Measurements from ENCODE around the gene IP6K2.
"Not testable (repeated sequence)": the region's sequence is repeated elsewhere in the genome, so short reads cannot be mapped to it uniquely, and the experiment has no call there.

GRCh38 chr3:48734541-48734940 is 17.5 kb upstream of the IP6K2 start:
- TF ChIP-seq, protein P1, sequence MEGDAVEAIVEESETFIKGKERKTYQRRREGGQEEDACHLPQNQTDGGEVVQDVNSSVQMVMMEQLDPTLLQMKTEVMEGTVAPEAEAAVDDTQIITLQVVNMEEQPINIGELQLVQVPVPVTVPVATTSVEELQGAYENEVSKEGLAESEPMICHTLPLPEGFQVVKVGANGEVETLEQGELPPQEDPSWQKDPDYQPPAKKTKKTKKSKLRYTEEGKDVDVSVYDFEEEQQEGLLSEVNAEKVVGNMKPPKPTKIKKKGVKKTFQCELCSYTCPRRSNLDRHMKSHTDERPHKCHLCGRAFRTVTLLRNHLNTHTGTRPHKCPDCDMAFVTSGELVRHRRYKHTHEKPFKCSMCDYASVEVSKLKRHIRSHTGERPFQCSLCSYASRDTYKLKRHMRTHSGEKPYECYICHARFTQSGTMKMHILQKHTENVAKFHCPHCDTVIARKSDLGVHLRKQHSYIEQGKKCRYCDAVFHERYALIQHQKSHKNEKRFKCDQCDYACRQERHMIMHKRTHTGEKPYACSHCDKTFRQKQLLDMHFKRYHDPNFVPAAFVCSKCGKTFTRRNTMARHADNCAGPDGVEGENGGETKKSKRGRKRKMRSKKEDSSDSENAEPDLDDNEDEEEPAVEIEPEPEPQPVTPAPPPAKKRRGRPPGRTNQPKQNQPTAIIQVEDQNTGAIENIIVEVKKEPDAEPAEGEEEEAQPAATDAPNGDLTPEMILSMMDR (IDR thresholded peaks at IDR 0.05; ENCODE audit: low read depth, low read length, poor library complexity, severe bottlenecking) = not testable (repeated sequence)
- TF ChIP-seq EZH2phosphoT487 (IDR thresholded peaks at IDR 0.05; ENCODE audit: borderline replicate concordance, low read length) = not testable (repeated sequence)
